GM15510 (cell line): ENCODE data around the gene HSPG2.

Experiments used
- POLR2A ChIP-seq: IDR thresholded peaks from 3 replicates; pipeline ENCODE4 v1.6.1; 2011; ENCODE audit warnings: borderline replicate concordance; ENCODE audit not compliant: insufficient read length; ENCODE audit errors: extremely low read depth

The HSPG2 gene

GRCh38 chr1:21903638-21904453 is 33.3 kb downstream of the HSPG2 start:
- TF ChIP-seq POLR2A: no peak

- TF ChIP-seq POLR2A: no peak
Measured at GRCh38 chr1:21902026-21903012, 34.8 kb downstream of the HSPG2 start.

GRCh38 chr1:21901473-21901847 is 35.6 kb downstream of the HSPG2 start:
- no peak for TF ChIP-seq POLR2A

GRCh38 chr1:21900766-21901472 is 36.2 kb downstream of the HSPG2 start:
- no peak for TF ChIP-seq POLR2A

- no peak for TF ChIP-seq POLR2A
Measured at GRCh38 chr1:21899987-21900386, 37.1 kb downstream of the HSPG2 start.

GRCh38 chr1:21899267-21899810 is 37.8 kb downstream of the HSPG2 start:
- no peak for TF ChIP-seq POLR2A

- TF ChIP-seq POLR2A: no peak
Measured at GRCh38 chr1:21898326-21899200, 38.5 kb downstream of the HSPG2 start.

GRCh38 chr1:21897844-21898243 is 39.3 kb downstream of the HSPG2 start:
- TF ChIP-seq POLR2A: no peak

GRCh38 chr1:21896652-21897532 is 40.2 kb downstream of the HSPG2 start:
- no peak for TF ChIP-seq POLR2A

GRCh38 chr1:21896026-21896425 is 41.1 kb downstream of the HSPG2 start:
- TF ChIP-seq POLR2A: no peak

GRCh38 chr1:21894034-21894881 is 42.9 kb downstream of the HSPG2 start:
- no peak for TF ChIP-seq POLR2A
